Right atrium auricular region (tissue), 2 donors: ENCODE results near the gene SHANK2. TPM values are rescaled to one million over a fixed set of nuclear protein-coding genes. Genes with fewer than 3 reads are reported as not detected.

Source experiments
- total RNA-seq, 2 donors: library from RNA; depleted of rRNA; stranded (reverse); fragments of >200 nt; gene quantifications; one replicate each; pipeline ENCODE4 v1.1.0, GENCODE V29; 2016

The SHANK2 gene
- total RNA-seq, 2 donors from 2014 or later = 0.07 to 0.35 TPM

Other genes with a start within 250 kb of the SHANK2 start
- gene DHCR7, start 195.8 kb upstream of the SHANK2 start, total RNA-seq = 10 to 100 TPM; 26.8 to 37.6 TPM
- gene NADSYN1, start 200.6 kb upstream of the SHANK2 start, total RNA-seq = 10 to 100 TPM; 18.0 to 18.8 TPM